ENCODE data around the gene OOSP3.

DNA sequence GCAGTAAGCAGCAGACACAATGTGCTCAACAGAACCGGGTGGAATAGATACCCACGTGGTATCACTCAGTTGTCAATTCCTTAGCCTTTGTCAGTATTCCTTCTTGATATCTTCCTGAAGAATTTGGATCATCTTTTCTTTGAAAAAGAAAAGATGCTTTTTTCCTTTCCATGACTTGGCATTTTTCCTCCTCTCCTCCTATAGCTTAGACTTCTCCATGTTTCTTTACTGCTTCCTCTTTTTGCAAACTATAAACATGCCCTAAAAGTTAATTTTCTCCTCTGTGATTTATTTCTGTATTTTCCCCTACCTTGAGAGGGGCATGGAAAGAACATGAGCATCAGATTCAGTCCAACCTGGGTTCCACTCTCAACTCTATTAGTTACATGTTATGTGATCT, 45.0 kb upstream of the OOSP3 start:
- TF ChIP-seq POLR2A (IDR thresholded peaks at IDR 0.05) = no peak
- no peak for TF ChIP-seq CTCF (IDR thresholded peaks at IDR 0.05)

All from upper lobe of left lung (tissue), 4 donors.